Femur (tissue), 1 donor: Measurements from ENCODE around the gene DRAM1.
A peak's percentile ranks its signal among the peaks of the same experiment; 100 is the strongest.
"Not testable (repeated sequence)": the region's sequence is repeated elsewhere in the genome, so short reads cannot be mapped to it uniquely, and the experiment has no call there.

ENCODE experiments used
- DNase-seq: peaks from one replicate; pipeline ENCODE4 v3.0.0-alpha.2; 2017

The DRAM1 gene

GRCh38 chr12:101908395-101908794, 31.0 kb downstream of the DRAM1 start:
- no peak for DNase-seq

- no peak for DNase-seq
Observed at GRCh38 chr12:101909646-101910045, 32.3 kb downstream of the DRAM1 start.

GRCh38 chr12:101915841-101916240, 38.5 kb downstream of the DRAM1 start:
- DNase-seq = no peak

GRCh38 chr12:101918805-101919204, 41.4 kb downstream of the DRAM1 start:
- DNase-seq = not testable (repeated sequence)

- DNase-seq = no peak
Observed at GRCh38 chr12:101919447-101919846, 42.1 kb downstream of the DRAM1 start.

GRCh38 chr12:101920906-101921305, 43.5 kb downstream of the DRAM1 start:
- no peak for DNase-seq

- no peak for DNase-seq
Observed at GRCh38 chr12:101923045-101923718, 45.8 kb downstream of the DRAM1 start.

GRCh38 chr12:101924618-101925017, 47.2 kb downstream of the DRAM1 start:
- DNase-seq = no peak

- peak; percentile 30 for DNase-seq
Observed at GRCh38 chr12:101925361-101925760, 48.0 kb downstream of the DRAM1 start.

- DNase-seq = no peak
Observed at GRCh38 chr12:101925935-101926334, 48.6 kb downstream of the DRAM1 start.

- no peak for DNase-seq
Observed at GRCh38 chr12:101927036-101927435, 49.7 kb downstream of the DRAM1 start.

GRCh38 chr12:101927999-101928398, 50.6 kb downstream of the DRAM1 start:
- DNase-seq = no peak

GRCh38 chr12:101928556-101928955, 51.2 kb downstream of the DRAM1 start:
- no peak for DNase-seq

GRCh38 chr12:101929365-101930041, 52.1 kb downstream of the DRAM1 start:
- no peak for DNase-seq

GRCh38 chr12:101931498-101932326, 54.3 kb downstream of the DRAM1 start:
- DNase-seq = no peak

- DNase-seq = no peak
Observed at GRCh38 chr12:101933866-101934514, 56.6 kb downstream of the DRAM1 start.

- peak; percentile 27 for DNase-seq
Observed at GRCh38 chr12:101935890-101936746, 58.7 kb downstream of the DRAM1 start.

GRCh38 chr12:101939306-101939705, 61.9 kb downstream of the DRAM1 start:
- no peak for DNase-seq

GRCh38 chr12:101939856-101940265, 62.5 kb downstream of the DRAM1 start:
- DNase-seq = peak; percentile 76

GRCh38 chr12:101940400-101940950, 63.1 kb downstream of the DRAM1 start:
- DNase-seq = no peak

- DNase-seq = no peak
Observed at GRCh38 chr12:101941306-101942249, 64.2 kb downstream of the DRAM1 start.
